G401 (cell line): ENCODE measurements around the gene PDHA2. TPM values are rescaled to one million over a fixed set of nuclear protein-coding genes. Genes with fewer than 3 reads are reported as not detected.
A peak's percentile ranks its signal among the peaks of the same experiment; 100 is the strongest.
"Not testable (repeated sequence)": the region's sequence is repeated elsewhere in the genome, so short reads cannot be mapped to it uniquely, and the experiment has no call there.

Source experiments
- DNase-seq: peaks from one replicate; pipeline ENCODE4 v3.0.0-alpha.2; 2015; ENCODE audit warnings: low spot score
- in situ Hi-C: cut with HindIII; loops from 2 replicates; pipeline ENCODE4 v1.10.0; 2016; ENCODE audit warnings: low sequenced_read_pairs, mixed read lengths
- total RNA-seq: library from RNA; depleted of rRNA; stranded (reverse); fragments of >200 nt; shearing (Covaris generic); gene quantifications from 2 replicates; pipeline ENCODE4 v1.2.3, GENCODE V29; 2014; rRNA removed

Gene PDHA2
- total RNA-seq = not detected in 2 replicates

DNA sequence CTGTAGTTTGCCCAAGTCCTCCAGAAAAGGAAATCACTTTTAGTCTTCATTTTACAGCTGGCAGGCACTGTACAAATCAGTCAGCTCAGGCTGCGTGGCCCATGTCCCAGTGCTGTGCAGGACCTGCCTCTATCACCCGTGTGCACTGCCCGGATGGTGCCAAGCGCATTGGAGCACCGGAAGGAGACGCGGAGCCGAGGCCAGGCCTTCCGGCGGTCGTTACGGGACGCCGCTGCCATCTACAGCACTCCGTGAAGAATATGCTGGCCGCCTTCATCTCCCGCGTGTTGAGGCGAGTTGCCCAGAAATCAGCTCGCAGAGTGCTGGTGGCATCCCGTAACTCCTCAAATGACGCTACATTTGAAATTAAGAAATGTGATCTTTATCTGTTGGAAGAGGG is at the start of gene PDHA2:
Gene PDHA2 (plus strand): TSS at position 203 of the 400 bp plus-strand sequence. CDS start 58 bp downstream, at position 261.
- no peak for DNase-seq
- in situ Hi-C loops = no loop called here

DNA sequence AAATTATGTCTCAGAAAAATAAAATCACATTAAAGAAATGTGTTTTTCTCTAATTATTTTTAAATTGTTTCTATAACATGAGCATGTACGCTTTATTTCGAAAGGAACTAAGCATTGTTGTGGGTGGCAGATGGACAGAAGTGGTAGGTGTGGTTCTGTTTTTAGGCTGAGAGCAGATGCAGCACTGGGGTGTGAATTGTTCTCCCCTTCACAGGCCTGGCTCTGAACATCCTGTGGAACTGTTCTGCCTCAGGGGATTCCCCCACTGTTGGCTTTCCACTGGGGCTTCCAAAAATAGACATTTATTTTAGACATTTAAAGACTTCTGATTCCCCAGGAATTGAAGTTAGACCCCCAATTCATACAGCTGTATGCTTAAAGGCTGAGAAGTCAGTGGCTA is 41.9 kb upstream of the PDHA2 start:
- no peak for DNase-seq
- in situ Hi-C loops = no loop called here

DNA sequence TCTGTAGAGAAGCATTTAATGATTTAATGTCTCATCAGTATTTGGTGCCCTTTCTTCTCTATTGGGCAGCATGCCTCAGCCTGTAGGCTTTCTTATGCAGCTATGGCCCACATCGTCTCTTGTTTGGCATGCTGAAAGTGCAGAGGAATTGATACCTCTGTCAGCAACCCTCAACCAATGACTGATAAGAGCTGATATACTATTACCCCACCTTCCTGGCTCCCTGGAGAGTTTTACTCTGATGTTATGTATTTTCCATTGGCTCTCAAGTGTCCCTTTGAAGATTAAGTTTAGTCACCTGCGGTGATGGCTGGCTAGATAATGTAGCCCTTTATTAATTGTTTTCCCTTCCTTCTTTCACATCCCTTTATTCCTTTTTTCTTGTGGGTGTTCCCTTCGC is 41.2 kb upstream of the PDHA2 start:
- DNase-seq = no peak

DNA sequence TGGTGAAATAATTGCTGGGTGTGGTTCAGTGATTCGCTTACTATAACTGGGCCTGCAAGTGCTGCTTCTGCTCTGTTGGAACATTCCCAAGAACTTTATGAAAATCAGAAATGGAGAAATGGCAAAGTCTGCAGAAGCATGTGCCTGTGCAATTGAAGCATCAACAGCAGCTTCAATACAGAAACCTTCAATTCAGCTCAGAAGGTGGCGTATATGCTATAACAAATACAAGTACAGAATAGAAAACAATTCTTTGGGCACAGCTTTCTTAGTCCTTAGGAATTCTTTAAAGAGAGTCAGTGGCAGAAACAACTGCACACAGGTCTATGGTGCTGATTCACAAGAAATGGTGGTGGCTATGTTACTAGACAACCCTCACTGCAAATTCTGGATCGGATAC is 18.0 kb upstream of the PDHA2 start:
- in situ Hi-C loops = no loop called here
- DNase-seq = peak; percentile 3

More for the DNA sequence above, 41.2 kb upstream of the PDHA2 start:
- in situ Hi-C loops = no loop called here

DNA sequence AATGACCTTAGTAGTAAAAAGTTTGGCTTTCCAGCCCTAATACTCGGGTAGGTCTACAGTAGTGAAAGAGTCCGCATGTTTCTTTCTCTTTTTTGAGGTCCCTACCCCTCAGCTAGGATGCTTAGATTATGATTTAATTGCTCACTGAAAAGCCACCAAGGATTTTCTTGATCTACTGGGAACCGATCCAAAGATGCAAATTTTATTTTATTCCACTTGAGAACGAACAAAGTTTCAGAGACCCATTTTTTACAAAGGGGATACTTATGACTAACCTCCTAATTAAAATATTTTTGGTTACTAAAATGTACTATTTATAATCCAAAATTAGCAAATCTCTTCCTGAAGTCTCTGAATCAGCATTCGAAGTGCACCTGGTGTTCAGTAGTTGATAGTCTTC is 14.3 kb upstream of the PDHA2 start:
- in situ Hi-C loops = no loop called here
- DNase-seq = no peak

DNA sequence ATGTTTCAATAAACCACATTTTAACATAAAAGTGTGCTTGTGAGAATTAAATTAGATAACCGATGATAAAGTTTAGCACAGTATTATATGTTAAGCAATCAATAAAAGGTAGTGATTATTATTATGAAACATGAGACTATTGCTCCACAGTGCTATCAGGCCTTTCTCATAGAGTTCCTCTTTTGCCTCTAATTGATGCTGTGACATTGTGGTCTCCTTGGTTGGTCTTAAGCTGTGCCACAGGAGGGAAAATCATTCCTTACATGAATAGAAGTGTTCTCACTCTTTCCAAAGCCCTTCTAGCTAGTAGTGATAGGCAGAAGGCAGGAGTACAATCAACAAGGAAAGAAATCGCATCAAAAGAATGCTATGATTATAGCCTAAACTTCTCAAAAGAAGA is 9.2 kb upstream of the PDHA2 start:
- in situ Hi-C loops = no loop called here
- no peak for DNase-seq

DNA sequence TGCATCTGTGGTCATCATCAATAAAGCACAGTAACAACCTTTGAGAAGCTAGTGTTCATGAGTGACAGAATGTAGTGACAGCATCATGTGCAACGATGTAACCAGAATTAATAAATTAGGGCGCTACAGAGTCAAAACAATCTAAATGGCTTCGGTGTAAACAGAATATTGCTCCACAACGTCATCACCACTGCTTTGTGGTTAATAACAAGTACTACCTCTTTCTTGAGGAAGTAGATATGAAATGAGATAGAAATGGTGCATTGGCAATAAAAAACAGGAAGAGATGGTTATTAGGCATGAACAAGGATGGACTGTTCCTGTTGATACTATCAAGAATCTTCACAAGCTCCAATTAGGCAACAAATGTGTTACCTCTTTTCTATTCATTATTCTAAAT is 8.7 kb upstream of the PDHA2 start:
- in situ Hi-C loops = no loop called here
- DNase-seq = no peak

DNA sequence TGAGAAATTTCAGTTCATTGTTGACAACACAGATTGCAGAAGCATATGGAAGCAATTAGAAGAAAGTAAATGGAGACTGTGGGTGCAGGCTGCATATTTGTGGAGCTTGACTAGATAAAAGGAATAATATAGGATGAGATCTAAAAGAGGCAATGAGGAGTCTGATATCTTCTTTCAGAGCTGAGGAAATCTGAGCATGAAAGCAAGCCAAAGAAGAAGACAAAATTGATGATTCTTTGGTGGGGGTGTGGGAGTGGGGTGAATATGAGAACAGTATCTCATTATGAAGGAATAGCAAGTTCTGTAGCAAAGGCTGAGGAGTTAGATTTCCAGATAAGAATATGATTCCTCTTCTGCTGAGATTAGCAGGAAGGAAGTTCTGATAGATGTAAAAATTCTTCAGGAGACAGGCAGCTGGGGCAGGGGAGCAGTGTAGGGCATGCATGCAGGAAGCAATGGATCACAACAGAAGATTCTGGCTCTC is 6.1 kb upstream of the PDHA2 start:
- DNase-seq = no peak
- in situ Hi-C loops = no loop called here

DNA sequence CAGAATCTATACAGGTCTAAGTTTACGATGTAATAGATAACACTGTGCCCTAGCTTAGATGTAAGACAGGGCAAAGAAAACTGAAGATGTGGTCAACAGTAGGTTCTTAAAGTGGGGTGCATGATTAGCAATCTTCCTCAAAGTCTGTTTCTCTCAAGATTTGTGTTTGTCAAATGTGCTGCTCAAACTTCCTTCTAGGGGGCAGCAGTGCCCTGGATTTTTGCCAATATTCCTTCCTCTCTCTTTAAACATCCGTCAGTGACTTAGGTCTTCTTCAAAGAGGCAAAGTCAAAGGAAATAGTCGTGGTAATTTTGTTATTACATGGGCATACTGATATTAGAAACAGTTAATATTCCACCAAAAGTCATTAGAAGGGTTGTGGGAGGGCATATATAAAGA is 4.2 kb upstream of the PDHA2 start:
- in situ Hi-C loops = no loop called here
- DNase-seq = no peak

DNA sequence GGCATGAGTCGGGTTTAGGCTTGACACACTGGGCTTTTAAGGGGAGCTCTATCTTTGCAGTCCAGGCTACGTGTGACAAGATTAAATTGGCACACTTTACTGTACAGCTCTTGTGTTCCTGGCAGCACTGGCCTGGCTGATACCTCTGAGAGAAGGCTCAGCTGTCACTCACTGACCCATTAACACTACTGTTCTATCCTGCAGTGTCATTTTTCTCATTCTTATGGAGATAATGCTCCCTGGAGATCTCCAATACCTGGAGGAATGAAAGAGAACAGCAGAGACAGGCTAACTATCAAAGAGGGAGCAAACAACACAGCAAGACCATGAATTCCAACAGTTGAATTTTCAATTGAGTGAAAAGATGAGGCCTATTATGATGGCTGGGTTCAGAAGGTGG is 1.7 kb upstream of the PDHA2 start:
- in situ Hi-C loops = no loop called here
- peak; percentile 44 for DNase-seq

DNA sequence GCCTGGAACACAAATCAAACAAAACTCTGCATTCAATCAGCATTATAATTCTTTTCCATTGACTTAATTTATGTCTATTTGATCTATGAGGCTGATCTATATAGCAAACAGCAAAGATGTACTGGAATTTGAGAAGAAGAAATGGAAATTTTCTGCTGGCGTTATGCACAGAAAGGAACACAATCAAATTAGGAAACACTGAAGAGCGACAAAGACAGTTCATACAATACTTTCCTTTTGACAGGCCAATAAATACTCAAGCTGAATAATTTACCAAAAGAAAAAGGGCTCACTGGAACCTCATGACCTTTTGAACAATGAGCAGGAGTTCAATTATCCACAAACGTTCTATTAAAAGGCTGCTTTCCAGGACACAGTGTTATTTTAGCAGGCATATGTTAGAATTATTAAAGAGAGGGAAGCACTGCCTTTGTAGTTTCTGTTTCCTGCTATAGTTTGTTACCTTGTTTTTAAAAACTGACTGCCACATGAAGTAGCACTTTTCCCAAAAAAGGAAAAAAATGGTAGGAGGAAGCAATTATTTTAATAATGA is 8.1 kb downstream of the PDHA2 start:
- DNase-seq = no peak
- in situ Hi-C loops = no loop called here

DNA sequence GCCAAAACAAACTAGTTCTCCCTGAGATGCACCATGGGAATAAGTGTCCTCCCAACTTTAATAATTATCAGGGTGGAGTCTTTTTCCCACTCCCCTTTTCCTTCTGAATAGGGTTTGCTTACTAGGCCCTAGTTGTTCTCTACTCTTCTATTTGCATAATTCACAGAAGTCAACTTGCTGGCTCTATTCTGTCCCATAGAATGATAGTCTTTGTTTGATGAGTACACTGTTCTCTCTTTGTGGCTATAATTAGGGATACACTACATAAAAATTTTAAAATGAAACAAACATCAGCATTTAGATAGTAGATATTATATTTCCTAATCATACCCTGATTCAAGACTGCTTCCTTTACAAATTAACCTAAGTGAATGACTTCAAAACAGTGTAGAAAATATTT is 10.3 kb downstream of the PDHA2 start:
- DNase-seq = no peak
- in situ Hi-C loops = no loop called here

DNA sequence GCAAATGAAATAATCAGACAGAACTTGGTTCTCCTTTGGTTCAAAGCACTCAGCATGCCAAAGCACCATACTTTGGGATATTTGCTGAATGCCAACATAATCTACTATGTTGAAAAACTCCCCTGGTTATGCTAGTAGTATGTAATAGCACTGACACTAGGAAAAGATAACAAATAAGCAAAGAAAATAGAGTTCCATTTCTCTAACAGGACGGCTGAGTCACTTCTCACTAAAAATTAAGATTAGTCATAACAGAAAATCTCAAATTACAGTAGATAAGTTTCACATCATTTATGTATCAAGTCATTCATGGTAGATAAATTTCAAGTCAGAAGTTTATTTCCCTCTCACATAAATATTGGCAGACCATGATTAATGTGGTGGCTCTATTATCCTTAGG is 17.9 kb downstream of the PDHA2 start:
- in situ Hi-C loops = no loop called here
- DNase-seq = no peak

DNA sequence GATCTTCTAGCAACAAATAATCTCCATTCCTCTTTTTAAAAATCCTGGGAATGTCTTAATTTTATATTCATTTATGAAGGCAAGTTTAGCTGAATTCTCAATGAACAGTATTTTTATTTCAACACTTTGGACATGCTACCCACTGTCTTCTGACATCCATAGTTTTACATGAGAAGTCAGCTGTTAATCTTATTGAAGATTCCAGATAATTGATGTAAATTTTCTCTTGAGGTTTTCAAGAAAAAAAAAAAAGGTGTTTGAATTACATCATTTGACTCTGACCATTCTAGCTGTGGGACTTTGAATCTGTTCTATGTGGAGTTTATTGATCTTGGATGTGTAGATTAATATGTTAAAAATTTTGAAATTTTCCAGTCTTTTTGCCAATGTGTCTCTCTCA is 28.0 kb downstream of the PDHA2 start:
- in situ Hi-C loops = no loop called here
- DNase-seq = no peak

DNA sequence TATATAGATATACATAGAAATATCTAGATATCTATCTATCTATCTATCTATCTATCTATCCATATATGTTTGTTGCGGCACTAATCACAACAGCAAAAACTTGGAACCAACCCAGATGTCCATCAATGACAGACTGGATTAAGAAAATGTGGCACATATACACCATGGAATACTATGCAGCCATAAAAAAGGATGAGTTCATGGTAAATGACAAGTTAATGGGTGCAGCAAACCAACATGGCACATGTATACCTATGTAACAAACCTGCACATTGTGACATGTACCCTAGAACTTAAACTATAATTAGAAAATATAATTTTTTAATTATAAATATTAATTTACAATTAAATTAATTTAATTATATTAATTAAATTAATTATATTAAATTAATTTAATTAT is 29.5 kb downstream of the PDHA2 start:
- DNase-seq, in situ Hi-C loops: not testable (repeated sequence)

DNA sequence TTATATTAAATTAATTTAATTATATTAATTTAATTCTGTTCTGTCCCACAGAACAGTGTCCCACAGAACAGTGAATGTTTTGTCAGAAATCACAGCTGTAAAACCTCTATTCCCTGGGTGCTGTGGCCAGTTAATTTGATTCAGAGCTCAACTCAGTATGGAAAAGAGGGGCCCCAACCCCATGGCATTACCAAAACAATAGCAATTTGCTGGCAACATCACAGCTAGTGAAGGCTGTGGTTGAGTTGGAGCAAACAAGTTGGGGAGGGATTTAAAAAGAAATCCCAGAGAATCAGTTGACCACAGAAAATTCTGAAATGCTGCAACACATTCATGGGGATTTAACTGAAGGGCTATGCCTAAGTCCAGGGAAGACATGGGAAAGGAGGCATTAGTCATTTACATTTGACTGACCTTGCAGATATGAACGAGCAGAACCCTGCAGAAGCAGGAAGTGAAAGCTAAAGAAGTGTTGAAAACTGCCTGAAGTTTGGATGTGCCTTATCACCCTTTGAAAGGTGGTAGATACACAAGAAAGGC is 30.1 kb downstream of the PDHA2 start:
- in situ Hi-C loops = no loop called here
- DNase-seq = no peak

DNA sequence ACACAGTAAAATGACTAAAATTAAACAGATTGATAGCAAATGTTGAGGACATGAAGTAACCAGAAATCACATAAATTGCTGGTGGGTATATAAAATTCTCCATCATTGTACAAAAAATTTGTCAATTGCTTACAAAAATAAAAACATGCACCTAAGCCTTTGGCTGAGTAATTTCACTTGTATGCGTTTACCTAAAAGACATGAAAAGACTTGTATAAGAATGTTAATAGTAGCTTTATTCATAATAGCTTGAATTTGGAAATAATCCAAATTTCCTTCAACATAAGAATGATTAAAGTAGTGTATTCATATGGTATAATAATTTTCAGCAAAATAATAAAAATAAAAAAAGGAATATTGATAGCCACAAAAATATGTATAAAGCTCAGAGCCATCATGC is 37.7 kb downstream of the PDHA2 start:
- in situ Hi-C loops = no loop called here
- DNase-seq = no peak

DNA sequence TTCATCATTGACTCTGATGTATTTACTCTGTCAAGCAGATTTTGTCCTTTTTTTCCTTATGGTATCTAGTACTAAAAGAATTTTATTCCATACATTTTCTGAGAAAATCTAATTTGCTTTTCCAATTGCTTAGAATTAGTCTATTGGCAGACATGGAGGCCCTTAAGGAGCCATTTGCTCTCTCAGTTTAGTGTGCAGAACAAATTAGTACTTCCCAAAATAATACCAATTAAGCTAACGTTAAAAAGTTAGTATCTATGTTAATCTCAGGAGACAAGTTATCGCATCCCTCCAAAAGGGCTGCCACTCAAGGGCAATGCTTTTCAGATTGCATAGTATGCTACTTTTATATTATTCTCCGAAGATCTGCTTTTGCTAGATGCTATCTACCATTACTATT is 47.7 kb downstream of the PDHA2 start:
- DNase-seq = no peak
- in situ Hi-C loops = no loop called here

DNA sequence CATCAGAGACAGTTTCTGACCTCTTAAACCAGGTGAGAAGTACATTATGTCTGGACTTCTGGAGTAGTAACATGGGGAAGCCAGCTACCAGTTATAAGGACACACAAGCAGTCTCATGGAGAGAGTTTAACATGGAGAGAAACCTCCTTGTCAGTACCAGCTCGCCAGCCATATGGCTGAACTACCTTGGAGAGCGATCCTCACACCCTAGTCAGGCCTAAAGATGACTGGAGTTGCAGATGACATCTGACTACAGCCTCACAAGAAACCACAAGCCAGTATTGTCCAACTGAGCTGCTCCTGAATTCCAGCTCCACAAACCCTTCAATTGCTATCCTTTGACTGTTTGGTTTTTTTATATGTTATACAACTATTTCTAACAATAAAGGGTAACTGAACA is 49.8 kb downstream of the PDHA2 start:
- DNase-seq = no peak
- in situ Hi-C loops = no loop called here
